Body of pancreas (tissue), 4 donors: ENCODE results near the gene EFNA5. TPM values are rescaled to one million over a fixed set of nuclear protein-coding genes. Genes with fewer than 3 reads are reported as not detected.

Experiments
- ATAC-seq: fragments of 150-250 bp; one replicate; pipeline ENCODE4 v1.9.1; 2016
- DNase-seq, 4 donors: peaks; one replicate each; pipeline ENCODE4 v3.0.0-alpha.2; 2019
- H3K27ac ChIP-seq, 4 donors: fragments of 200-600 bp; sonication (generic); 1 replicate in 3 of 4; 2 replicates in 1 of 4; pipeline versions ENCODE4 v1.5.1 to v1.6.1; 2016 to 2019; ENCODE audit warnings: mild to moderate bottlenecking in 1 of 4, mixed read lengths in 1 of 4, moderate library complexity in 1 of 4
- H3K27me3 ChIP-seq, 2 donors: fragments of 200-600 bp; sonication (generic); one replicate each; pipeline ENCODE4 v1.6.0; 2016; ENCODE audit warnings: mild to moderate bottlenecking in 1 of 2
- H3K36me3 ChIP-seq, 2 donors: fragments of 200-600 bp; sonication (generic); replicated peaks in 1 of 2; 2 replicates each; pipeline ENCODE4 v1.5.1; 2016; ENCODE audit warnings: low read depth in 2 of 2; ENCODE audit not compliant: insufficient read depth in 1 of 2
- H3K4me1 ChIP-seq: fragments of 200-600 bp; sonication (generic); one replicate; pipeline ENCODE4 v1.6.0; 2016
- H3K4me3 ChIP-seq, 2 donors: fragments of 200-600 bp; sonication (generic); 1 replicate in 1 of 2; 2 replicates in 1 of 2; pipeline ENCODE4 v1.5.1; 2016 to 2019
- H3K9me3 ChIP-seq, 3 donors: fragments of 200-600 bp; sonication (generic); 1 replicate in 2 of 3; 2 replicates in 1 of 3; pipeline ENCODE4 v1.5.1; 2016
- CTCF ChIP-seq, 7 experiments: fragments of 450-650 bp in 4 of 7; fragments of 200-600 bp in 3 of 7; sonication (generic) in 3 of 7; IDR thresholded peaks; one replicate each; pipeline ENCODE4 v1.5.1; 2016 to 2019; ENCODE audit warnings: antibody characterized with exemption in 7 of 7
- POLR2A ChIP-seq, 3 donors: fragments of 450-650 bp; IDR thresholded peaks; one replicate each; pipeline ENCODE4 v1.6.1; 2016; ENCODE audit warnings: antibody characterized with exemption in 3 of 3, mild to moderate bottlenecking in 2 of 3
- WGBS, 2 donors: methylation state at CpG; one replicate each; pipeline ENCODE4 v1.1.5; 2017; 5-methylcytosine and 5-hydroxymethylcytosine counted together
- intact Hi-C: fragments of 100-400 bp; cut with DNase I; formaldehyde crosslinking; loops from one replicate; pipeline ENCODE4 v1.15.1; 2023
- total RNA-seq, 2 donors: library from RNA; depleted of rRNA; stranded (reverse); fragments of >200 nt; gene quantifications; one replicate each; pipeline ENCODE4 v1.1.0, GENCODE V29; 2016

Gene EFNA5
- total RNA-seq, 2 donors from 2014 or later, result 1.3 to 3.4 TPM

GRCh38 chr5:107400328-107400727, 270.4 kb downstream of the EFNA5 start:
- Histone ChIP-seq H3K27ac (no peak overlapping the region), H3K36me3 (no peaks in the 10 kb centered on the region), H3K4me3 (no peak overlapping the region), H3K4me1 (no peaks in the 10 kb centered on the region), H3K27me3 (no peaks in the 10 kb centered on the region), H3K9me3 (no peaks in the 10 kb centered on the region)
- 57 to 66% methylated on average over 2 of the region's 2 CpGs for WGBS, 2 donors
- DNase-seq (no peak), ATAC-seq (no peak)
- intact Hi-C loops, result no loop called here
- TF ChIP-seq POLR2A (IDR thresholded peaks at IDR 0.05), result no peak
- TF ChIP-seq CTCF (IDR thresholded peaks at IDR 0.05), result no peak

DNA sequence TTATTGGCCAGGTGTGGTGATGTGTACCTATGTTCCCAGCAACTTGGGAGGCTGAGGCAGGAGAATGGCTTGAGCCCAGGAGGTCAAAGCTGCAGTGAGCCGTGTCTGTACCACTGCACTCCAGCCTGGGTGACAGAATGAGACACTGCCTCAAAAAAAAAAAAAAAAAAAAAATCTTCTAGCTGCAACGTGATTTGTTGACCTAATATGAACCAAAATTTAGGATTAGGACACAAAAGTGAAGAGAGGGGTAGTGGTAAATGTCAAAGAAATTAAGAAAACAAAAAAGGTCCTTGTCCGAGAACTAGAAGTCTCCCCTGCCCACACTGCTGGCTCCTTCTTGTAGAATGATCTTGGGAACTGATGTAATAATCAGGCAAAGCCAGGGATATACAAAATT, 272.0 kb downstream of the EFNA5 start:
- Histone ChIP-seq H3K4me1 (no peaks in the 10 kb centered on the region), H3K4me3 (no peak overlapping the region), H3K27me3 (no peaks in the 10 kb centered on the region), H3K27ac (no peak overlapping the region), H3K36me3 (no peaks in the 10 kb centered on the region), H3K9me3 (no peaks in the 10 kb centered on the region)
- WGBS, 2 donors, result 75 to 89% methylated on average over 3 of the region's 3 CpGs
- no peak for TF ChIP-seq POLR2A (IDR thresholded peaks at IDR 0.05)
- TF ChIP-seq CTCF (IDR thresholded peaks at IDR 0.05), result no peak
- no peak for DNase-seq
- ATAC-seq, result no peak
- intact Hi-C loops, result no loop called here

- H3K36me3 ChIP-seq, result no peaks in the 10 kb centered on the region
- no peak for ATAC-seq
- intact Hi-C loops, result no loop called here
- H3K4me1 ChIP-seq, result no peaks in the 10 kb centered on the region
- no peak overlapping the region for H3K4me3 ChIP-seq
- TF ChIP-seq CTCF (IDR thresholded peaks at IDR 0.05) (no peak), POLR2A (IDR thresholded peaks at IDR 0.05) (no peak)
- no peak for DNase-seq
- no peaks in the 10 kb centered on the region for H3K27me3 ChIP-seq
- 86 to 93% methylated on average over 1 of the region's 1 CpG for WGBS, 2 donors
- no peaks in the 10 kb centered on the region for H3K9me3 ChIP-seq
- H3K27ac ChIP-seq, result no peak overlapping the region
Measured at GRCh38 chr5:107396351-107396690, 274.4 kb downstream of the EFNA5 start.

GRCh38 chr5:107395632-107396350, 274.9 kb downstream of the EFNA5 start:
- intact Hi-C loops, result no loop called here
- no peaks in the 10 kb centered on the region for H3K4me1 ChIP-seq
- no peak overlapping the region for H3K27ac ChIP-seq
- no peaks in the 10 kb centered on the region for H3K9me3 ChIP-seq
- TF ChIP-seq POLR2A (IDR thresholded peaks at IDR 0.05) (no peak), CTCF (IDR thresholded peaks at IDR 0.05) (no peak)
- ATAC-seq, result no peak
- no peak overlapping the region for H3K4me3 ChIP-seq
- H3K36me3 ChIP-seq, result no peaks in the 10 kb centered on the region
- 67 to 72% methylated on average over 5 of the region's 5 CpGs for WGBS, 2 donors
- DNase-seq, result no peak
- no peaks in the 10 kb centered on the region for H3K27me3 ChIP-seq

- Histone ChIP-seq H3K4me3 (no peak overlapping the region), H3K4me1 (peaks cover 7% of the 10 kb centered on the region), H3K9me3 (no peaks in the 10 kb centered on the region), H3K36me3 (no peaks in the 10 kb centered on the region), H3K27me3 (no peaks in the 10 kb centered on the region), H3K27ac (no peak overlapping the region)
- 80 to 85% methylated on average over 2 of the region's 2 CpGs for WGBS, 2 donors
- TF ChIP-seq POLR2A (IDR thresholded peaks at IDR 0.05), result no peak
- TF ChIP-seq CTCF (IDR thresholded peaks at IDR 0.05), result no peak
- intact Hi-C loops, result no loop called here
- ATAC-seq, result no peak
- DNase-seq, result no peak
Measured at GRCh38 chr5:107393851-107394250, 276.9 kb downstream of the EFNA5 start.
